Renal cortex interstitium (tissue), 11 donors: ENCODE measurements around the gene ANKRD44. TPM values are rescaled to one million over a fixed set of nuclear protein-coding genes. Genes with fewer than 3 reads are reported as not detected.
A peak's percentile ranks its signal among the peaks of the same experiment; 100 is the strongest.

Experiments used
- DNase-seq, 11 donors: peaks; one replicate each; pipeline ENCODE4 v3.0.0-alpha.2; 2013; ENCODE audit warnings: low read depth in 9 of 11, low spot score in 4 of 11; ENCODE audit errors: extremely low read depth in 1 of 11
- polyA plus RNA-seq, 3 donors: library from polyadenylated mRNA; unstranded; fragments of 120-200 nt; gene quantifications; one replicate each; pipeline ENCODE4 v1.2.1, GENCODE V29; 2013; ENCODE audit not compliant: insufficient read length in 3 of 3

The ANKRD44 gene
- polyA plus RNA-seq, 3 donors = 10.1 to 16.0 (median 11.5) TPM

DNA sequence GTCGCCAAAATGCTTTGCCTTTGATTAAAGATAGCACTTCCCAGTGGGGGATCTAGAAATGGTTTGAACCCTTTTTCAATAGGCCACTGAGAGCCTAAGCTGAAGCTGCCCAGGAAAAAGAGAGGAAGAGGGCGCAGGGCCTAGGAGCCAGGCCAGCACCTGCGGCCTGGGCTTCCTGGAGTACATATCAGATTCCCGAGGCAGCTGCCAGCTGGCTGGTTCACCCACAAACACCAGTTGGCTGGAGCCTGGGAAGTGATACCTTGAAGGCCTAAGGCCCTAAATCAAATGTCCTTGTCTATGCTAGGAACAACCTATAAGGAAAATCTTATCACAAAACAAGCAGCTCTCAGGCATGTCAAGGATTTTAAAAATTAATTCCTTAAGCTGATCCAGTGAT lies 37.1 kb downstream of the ANKRD44 start:
- no peak for DNase-seq

DNA sequence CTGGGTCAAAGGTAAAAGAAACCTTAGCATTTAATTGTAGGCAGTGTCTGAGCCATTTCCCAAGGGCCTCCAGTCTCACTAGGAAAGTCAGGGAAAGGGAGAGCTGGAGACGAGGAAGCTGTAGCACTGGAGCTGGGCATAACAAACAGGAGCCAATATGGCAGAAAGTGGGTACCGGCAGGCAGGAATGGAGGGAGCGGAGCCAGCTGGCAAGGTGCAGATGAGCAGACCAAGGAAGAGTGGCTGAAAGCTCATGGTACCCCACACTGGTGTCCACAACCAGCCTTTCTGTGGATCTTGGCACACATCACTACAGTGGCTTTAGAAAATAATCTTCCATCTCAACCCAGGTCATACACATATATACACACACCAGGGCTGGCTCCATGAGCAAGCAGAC lies 40.0 kb downstream of the ANKRD44 start:
- no peak for DNase-seq

DNA sequence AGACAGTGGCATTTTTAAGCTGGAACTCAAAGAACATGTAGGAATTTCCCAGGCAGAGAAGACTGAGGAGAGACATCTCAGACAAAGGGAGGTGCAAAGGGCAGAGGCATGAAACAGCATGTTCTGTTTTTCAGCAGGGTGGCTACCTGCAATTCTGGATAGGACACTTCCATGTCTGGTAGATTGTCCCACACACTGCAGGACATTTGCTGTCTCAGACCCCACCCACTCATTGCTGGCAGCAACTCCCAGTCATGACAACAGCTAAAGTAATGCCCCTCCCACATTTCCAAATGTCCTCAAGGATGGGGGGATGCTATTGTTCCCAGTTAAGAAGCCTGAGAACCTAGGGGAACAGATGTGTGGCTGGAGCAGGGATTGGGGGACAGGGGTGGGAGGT lies 40.8 kb downstream of the ANKRD44 start:
- no peak for DNase-seq

DNA sequence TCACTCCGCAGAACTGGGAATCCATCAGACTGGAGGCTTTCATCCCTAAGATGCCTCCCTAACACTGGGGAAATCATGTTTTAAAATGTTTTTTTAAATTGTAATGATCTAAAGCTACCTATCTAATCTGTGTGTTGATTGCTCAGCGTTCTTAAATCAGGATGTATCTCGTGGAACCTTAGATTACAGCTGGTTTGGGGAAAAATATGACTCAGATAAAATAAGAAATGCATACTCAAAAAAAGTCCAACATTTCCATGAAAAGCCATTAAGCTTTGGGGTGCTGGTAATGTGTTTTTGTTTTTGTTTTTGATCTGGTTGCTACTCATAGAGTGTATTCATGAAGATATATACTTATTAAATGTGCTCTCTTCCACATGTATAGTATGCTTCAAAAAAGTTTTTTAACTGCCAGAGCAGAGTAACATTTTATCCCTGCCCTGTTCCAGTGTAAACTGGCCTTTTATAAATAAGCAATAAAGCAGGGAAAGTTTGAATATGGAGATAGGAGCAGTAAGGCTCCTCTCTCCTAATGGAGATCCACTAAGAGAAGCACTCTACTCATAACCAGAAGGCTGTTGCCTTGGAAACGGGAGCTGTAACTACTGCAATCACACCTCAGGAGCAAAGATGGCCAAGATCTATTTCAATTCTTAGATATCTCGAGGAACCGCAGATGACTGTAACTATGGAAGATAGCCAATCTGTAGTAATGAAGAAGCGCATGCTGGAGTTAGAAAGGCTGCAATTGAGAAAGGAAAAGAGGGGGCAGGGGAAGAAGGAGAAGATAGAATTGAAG lies 41.6 kb downstream of the ANKRD44 start:
- DNase-seq = no peak

DNA sequence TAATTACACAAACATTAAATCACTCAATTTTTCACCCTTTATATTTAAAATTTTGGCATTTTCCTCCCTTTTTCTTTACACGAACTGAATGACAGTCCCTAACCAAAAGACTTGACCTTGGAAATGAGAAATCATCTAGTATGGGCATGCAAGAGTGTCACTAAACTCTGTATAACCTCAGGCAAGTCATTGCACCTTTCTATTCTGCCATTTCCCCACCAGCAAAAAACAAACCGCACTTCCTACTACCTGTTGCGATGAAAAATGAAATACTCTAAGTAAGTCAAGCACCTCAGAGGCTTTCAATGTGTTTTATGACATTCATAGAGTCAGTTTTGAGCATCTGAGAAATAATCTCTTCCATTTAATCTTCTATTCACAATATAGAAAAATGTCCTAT lies 44.1 kb downstream of the ANKRD44 start:
- no peak for DNase-seq

DNA sequence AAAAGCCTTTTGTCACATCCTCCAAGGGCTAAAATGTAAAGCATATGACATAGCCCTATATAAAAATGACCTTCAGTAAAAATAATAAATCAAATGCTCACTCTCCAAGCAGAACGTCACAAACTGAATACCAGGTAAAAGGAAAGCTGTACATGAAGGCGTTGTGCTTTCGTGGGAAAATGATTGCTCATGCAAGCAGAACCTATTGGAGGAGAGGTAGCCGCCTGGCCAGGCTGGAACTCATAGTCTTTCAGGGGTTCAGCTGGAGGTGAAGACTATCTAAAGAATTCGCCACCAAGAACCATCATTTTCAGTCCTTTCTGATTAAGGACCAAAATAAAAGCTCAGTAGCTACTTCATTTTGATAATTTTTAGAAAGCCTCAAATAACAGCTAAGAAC lies 44.7 kb downstream of the ANKRD44 start:
- no peak for DNase-seq

DNA sequence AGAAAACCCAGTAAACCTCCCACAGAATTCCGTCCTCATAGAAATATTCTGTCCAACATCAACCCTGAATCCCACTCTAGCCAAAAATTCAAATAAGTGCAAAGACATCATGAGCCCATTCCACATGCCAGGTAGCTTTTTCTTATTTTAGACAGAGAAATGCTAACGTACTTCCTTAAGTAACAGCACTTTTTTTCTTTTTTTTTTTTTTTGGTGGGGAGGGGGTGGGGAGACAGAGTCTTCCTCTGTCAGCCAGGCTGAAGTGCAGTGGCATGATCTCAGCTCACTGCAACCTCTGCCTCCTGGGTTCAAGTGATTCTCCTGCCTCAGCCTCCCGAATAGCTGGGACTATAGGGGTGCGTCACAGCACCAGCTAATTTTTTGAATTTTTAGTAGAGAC lies 45.5 kb downstream of the ANKRD44 start:
- DNase-seq = no peak

DNA sequence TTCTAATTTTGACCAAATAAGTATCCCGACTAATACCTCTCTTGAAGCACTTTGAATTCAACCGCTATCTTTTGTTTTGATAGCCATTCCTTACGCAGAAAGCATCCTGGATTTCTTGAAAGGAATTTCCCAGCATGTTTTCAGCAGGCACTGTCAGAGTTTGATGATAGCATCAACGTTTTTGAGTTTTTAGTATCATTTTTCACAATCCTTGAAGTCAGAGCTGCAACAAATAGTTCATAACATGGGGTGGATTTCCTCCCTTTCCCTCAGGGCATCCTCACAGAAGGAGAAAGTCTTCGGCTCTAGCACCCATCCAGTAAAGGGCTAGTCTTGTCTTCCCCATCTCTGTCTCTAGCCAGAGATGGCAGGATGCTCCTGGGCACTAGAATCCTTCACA lies 46.2 kb downstream of the ANKRD44 start:
- no peak for DNase-seq

DNA sequence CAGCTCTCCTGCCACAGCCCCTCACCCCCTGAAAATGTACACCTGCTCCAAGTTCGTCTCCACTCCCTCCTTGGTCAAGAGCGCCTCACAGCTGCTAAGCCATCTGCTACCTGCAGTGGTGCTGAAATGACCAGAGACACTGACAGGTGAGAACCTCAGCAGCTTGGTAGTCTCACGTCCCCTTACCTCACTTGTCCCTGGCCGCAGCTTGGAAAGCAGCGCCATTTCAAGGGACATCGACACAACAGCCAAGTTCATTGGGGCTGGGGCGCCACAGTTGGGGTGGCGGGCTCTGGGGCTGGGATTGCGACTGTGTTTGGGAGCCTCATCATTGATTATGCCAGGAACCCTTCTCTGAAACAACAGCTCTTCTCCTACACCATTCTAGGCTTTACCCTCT lies 47.5 kb downstream of the ANKRD44 start:
- no peak for DNase-seq

DNA sequence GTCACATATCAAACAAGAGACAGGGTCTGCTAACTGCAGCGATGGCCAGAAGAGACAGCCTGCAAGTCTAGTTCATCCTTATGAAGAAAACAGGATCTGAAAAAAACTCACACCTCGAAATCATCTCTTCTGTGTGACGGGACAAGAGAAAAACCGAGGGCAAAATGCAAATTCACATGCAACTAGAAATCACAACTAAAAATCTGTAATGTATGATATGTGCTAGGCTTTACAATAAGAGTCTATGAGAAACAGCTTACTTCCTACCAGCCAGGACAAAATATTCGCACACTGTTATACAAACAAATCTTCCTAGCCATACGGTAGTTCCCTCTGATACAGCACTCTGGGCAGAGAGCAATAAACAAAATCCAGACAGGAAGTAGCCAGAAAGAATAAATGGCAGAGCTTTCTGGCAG lies 48.8 kb downstream of the ANKRD44 start:
- no peak for DNase-seq

DNA sequence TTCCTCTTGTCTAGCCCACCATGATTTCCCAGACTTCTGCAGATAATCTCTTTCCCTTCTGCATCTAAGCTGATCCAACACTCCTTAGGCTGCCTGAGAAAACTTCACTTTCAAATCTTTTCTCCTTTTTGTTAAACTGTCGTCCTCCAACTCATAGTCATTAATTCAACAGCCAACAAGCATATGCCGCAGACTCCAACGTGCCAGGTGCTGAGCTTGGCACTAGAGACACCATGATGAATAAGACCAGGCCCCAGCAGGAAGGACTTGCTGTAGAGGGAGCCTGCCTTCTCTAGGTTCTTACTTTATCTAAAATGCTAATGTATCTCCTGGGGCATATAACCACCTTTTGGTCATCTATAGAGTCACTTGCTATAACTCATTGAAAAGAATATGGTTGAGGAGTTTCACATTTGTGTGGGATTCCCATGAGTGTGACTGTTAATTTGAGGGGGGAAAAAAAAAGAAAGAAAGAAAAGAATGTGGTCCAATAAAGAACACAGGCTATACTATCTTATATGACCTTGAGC lies 51.0 kb downstream of the ANKRD44 start:
- DNase-seq = no peak

DNA sequence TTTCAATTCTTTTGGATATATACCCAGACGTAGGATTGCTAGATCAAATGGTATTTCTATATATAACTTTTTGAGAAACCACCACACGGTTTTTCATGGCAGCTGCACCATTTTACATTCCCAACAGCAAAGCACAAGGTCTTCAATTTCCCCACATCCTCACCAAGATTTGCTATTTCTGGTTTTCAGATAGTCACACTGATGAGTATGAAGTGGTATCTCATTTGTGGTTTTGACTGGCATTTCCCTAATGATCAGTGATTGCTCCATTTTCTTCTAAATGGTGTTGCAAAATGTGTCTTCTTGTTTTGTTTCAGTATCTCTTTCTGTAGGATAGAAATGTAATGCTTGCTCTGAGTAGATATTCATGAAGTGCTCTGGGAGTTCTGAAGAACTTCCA lies 52.0 kb downstream of the ANKRD44 start:
- no peak for DNase-seq

DNA sequence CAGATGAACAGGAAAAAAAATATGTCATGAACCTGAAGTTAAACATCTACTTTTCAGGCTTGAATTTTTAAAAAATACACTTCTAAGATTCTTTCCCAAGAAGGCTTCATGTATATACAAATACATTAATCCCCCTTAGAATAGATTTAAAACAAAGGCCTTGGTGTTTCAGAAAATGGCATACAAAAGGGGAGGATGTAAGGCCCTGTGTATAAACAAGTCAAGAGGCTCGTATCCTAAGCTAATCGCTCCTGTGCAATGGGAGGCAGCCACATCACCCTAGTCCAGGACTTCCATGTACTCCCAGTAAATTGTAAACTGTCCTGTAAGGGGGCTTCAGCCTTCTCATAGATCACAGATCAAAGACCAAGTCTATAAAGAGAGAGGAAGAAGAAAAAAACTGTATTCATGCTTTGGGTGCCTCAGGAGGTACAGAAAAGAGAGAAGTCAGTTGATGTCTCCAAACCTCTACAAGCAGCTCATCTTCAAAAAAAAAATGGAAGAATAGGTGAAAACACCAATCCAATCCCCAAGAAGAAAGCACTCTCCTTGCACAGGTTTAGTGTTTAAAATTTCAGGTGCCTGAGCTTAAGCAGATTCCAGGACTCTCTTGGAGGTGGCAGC lies 53.9 kb downstream of the ANKRD44 start:
- DNase-seq = no peak

DNA sequence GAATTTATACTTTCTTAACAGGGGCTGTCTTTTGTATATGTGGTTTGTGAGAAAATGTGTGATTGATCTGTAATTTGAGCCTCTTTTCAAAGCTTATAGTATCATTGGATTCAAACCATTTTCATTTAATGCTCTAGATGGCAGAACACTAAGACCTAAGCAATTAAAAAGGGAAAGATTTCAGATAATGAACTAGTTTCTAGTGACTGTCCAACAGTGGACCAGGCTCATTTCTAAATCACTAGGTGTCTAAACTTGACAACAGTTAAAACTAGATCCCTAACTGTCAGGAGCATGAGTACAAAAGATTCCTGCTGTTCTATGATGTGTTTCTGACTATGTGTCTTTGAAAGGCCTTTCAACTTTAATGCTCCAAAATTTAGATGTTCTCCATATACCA lies 54.6 kb downstream of the ANKRD44 start:
- no peak for DNase-seq

DNA sequence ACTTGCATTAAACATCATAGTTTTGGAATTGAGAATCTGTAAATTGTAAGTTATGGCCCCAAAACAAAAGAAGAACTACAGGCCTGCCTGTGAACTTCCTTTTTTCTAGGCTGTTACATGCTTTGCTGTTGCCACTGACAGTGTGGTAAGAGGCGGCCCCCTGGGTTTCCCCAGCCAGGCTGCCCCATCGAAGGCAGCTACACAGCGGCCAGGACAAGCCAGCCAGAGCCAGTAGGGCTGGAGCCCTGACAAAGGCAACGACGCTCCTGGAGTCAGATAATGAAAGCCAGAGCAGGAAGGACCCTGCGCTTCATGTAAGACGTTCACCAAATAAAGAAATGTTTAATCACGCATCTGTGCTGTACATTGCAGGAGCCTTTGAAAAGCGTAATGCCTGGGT lies 55.0 kb downstream of the ANKRD44 start:
- no peak for DNase-seq

DNA sequence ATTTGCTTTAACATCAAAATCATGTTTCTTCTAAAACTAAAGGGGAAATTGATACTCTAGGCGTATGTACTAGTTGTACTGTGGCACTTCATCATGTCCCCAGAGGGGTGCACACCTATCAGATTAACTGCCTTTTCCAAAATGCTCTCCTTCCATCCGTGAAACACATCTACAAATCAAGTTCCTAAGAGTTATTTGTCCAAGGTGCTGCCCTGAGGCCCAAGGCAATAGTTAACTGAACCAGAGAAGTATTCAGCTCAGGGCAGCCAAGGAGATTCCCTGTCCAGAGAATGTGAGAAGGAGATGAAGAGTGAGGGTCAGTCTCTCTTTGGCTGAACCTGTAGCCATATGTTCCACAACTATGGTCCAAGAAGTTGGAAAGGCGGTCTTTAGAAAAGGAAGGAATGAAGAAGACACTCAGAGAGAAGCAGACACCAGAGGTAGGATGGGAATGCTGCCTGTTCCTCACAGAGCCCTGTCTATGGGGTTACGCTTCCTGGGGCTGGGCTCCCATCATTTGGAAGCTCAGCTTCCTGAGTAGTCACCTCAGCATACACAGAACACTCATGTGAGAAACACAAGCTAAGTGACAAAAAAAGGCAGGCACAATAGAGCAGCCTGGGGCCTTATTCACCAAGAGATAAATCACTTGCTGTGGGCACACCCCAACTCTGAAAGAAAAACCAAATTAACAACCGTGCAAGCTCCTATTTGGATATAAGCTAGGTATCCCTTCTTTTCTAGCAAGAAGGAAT lies 55.6 kb downstream of the ANKRD44 start:
- peak in 1 of 11 donors; percentile 42 for DNase-seq

DNA sequence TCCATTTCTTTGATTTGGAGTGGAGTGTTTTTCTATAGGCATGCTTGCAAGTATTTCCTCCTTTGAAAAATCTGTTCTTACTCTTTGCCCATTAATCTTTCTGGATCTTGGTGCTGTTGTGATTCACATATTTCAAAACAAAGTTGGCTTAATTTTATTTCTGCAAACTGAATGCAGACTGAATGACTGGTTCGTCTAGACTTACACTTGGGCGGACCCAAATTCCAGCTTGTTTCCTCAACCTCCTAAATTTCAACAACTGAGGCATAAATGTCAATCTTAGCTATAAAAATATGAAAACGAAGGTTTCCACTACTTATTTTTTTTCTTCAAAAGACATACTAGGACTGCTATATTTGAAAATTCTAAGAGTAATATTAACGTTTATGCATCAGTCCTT lies 59.0 kb downstream of the ANKRD44 start:
- DNase-seq = no peak

DNA sequence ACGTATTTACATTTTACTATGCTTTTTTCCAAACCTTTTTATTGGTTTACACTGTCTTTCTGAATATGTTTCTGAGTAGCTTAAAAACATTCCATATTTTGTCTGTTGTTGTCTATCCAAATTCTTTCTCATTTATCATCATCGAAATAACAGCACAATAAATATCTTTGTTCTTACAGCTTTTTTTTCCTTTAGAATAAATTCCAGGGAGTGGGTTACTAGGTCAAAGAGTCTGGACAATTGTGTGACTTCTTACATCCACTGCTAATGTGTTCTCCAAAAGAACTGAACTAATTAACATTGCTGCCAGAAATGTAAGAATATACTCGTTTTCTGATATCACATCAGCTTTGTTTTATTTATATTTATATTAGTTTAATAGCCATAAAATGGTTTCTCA lies 59.4 kb downstream of the ANKRD44 start:
- no peak for DNase-seq

DNA sequence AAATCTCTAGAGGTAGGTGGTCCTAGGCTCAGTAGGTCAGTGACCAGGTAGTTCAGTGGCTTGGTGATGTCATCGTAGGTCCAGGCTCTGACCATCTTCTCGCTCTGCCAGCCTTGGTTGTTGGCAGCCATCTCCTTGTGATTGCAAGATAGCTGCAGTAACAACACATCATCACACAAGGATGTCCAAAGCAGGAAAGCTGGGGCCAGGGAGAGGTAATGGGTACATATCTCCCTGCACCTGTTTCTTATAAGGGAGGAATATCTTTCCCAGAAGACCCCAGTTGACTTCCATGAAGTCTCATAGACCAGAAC lies 60.5 kb downstream of the ANKRD44 start:
- no peak for DNase-seq

DNA sequence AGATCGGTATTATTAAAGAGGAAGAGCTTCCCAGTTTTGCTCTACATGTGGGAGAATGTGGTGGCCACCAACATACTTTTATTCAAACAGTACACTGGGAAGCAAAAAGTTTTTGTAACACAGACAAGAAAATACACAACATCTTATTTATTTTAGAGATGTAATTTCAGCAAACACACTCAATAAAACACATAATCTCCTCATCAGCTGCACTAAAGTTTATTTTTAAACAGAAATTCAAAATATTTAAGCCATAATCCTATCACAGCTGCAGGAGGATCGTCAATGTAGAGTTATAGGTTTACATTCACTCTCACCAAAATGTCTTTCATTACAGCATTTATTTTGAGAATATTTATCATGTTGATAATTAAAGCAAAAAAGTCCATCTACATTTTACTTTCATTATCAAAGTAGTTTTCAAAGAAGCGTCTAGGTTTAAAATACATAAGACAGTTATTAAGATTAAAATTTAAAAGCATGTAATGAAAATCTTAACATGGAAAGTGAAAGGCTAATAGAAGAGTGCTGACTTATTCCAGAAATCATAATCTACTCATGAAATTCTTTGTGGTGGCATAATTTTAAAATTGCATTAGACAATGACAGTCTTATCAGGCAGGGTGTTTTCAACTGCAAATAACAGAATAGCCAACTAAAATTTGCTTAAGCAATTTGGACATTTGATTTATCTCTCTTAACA lies 61.0 kb downstream of the ANKRD44 start:
- no peak for DNase-seq
